ENCODE measurements around the gene FOXD4. TPM values are rescaled to one million over a fixed set of nuclear protein-coding genes. Genes with fewer than 3 reads are reported as not detected.
"Not testable (repeated sequence)": the region's sequence is repeated elsewhere in the genome, so short reads cannot be mapped to it uniquely, and the experiment has no call there.

The FOXD4 gene
- polyA plus RNA-seq, 1 donor (not counting 4 experiments of a cell fraction or from before 2014, with no cell fraction given): 0.18 TPM

- H3K27me3 ChIP-seq (ENCODE audit: control insufficient read depth, extremely low read depth, insufficient read depth, low read length): peaks cover 18% of the 10 kb centered on the region
- H3K9ac ChIP-seq (ENCODE audit: control insufficient read depth, extremely low read depth, insufficient read depth, low read length); H3K4me1 ChIP-seq (ENCODE audit: control insufficient read depth, extremely low read depth, insufficient read depth, low read length); dilution Hi-C loops (cut with MboI; ENCODE audit: extremely low pct_ligation_motif_present, low sequenced_read_pairs); H3K4me3 ChIP-seq (ENCODE audit: control insufficient read depth in 2 of 3, extremely low read depth in 1 of 3, insufficient read depth in 2 of 3, low read depth in 1 of 3, low read length in 3 of 3); H3K9me1 ChIP-seq (ENCODE audit: control insufficient read depth, extremely low read depth, insufficient read depth, low read length); H4K20me1 ChIP-seq (ENCODE audit: control insufficient read depth, extremely low read depth, insufficient read depth, low read length); FAIRE-seq; H3K9me3 ChIP-seq (ENCODE audit: control insufficient read depth, low read depth, low read length); DNase-seq (ENCODE audit: low read depth, low spot score); H3K36me3 ChIP-seq (ENCODE audit: control insufficient read depth in 2 of 2, extremely low read depth in 1 of 2, insufficient read depth in 2 of 2, low read length in 2 of 2); H3K79me2 ChIP-seq (ENCODE audit: control insufficient read depth, insufficient read depth, low read length); H3K27ac ChIP-seq (ENCODE audit: control insufficient read depth, insufficient read depth, low read length); H2AFZ ChIP-seq (ENCODE audit: control insufficient read depth, low read length); H3K4me2 ChIP-seq (ENCODE audit: control insufficient read depth, extremely low read depth, insufficient read depth, low read depth, low read length): not testable (repeated sequence)
Observed at GRCh38 chr9:108742-109495, 9.3 kb downstream of the FOXD4 start.

GRCh38 chr9:105991-106390 is 12.2 kb downstream of the FOXD4 start:
- H2AFZ ChIP-seq (ENCODE audit: control insufficient read depth, low read length); H3K36me3 ChIP-seq (ENCODE audit: control insufficient read depth in 2 of 2, extremely low read depth in 1 of 2, insufficient read depth in 2 of 2, low read length in 2 of 2); H3K79me2 ChIP-seq (ENCODE audit: control insufficient read depth, insufficient read depth, low read length); H3K9ac ChIP-seq (ENCODE audit: control insufficient read depth, extremely low read depth, insufficient read depth, low read length); H3K4me3 ChIP-seq (ENCODE audit: control insufficient read depth in 2 of 3, extremely low read depth in 1 of 3, insufficient read depth in 2 of 3, low read depth in 1 of 3, low read length in 3 of 3); H3K4me2 ChIP-seq (ENCODE audit: control insufficient read depth, extremely low read depth, insufficient read depth, low read depth, low read length); H3K9me1 ChIP-seq (ENCODE audit: control insufficient read depth, extremely low read depth, insufficient read depth, low read length); H3K27ac ChIP-seq (ENCODE audit: control insufficient read depth, insufficient read depth, low read length); H4K20me1 ChIP-seq (ENCODE audit: control insufficient read depth, extremely low read depth, insufficient read depth, low read length); H3K4me1 ChIP-seq (ENCODE audit: control insufficient read depth, extremely low read depth, insufficient read depth, low read length); FAIRE-seq; H3K9me3 ChIP-seq (ENCODE audit: control insufficient read depth, low read depth, low read length); DNase-seq (ENCODE audit: low read depth, low spot score); H3K27me3 ChIP-seq (ENCODE audit: control insufficient read depth, extremely low read depth, insufficient read depth, low read length); dilution Hi-C loops (cut with MboI; ENCODE audit: extremely low pct_ligation_motif_present, low sequenced_read_pairs): not testable (repeated sequence)

GRCh38 chr9:100430-100829 is 17.8 kb downstream of the FOXD4 start:
- H3K4me1 ChIP-seq (ENCODE audit: control insufficient read depth, extremely low read depth, insufficient read depth, low read length); H3K9me3 ChIP-seq (ENCODE audit: control insufficient read depth, low read depth, low read length); H3K79me2 ChIP-seq (ENCODE audit: control insufficient read depth, insufficient read depth, low read length); dilution Hi-C loops (cut with MboI; ENCODE audit: extremely low pct_ligation_motif_present, low sequenced_read_pairs); DNase-seq (ENCODE audit: low read depth, low spot score); H2AFZ ChIP-seq (ENCODE audit: control insufficient read depth, low read length); H3K4me3 ChIP-seq (ENCODE audit: control insufficient read depth in 2 of 3, extremely low read depth in 1 of 3, insufficient read depth in 2 of 3, low read depth in 1 of 3, low read length in 3 of 3); H3K27me3 ChIP-seq (ENCODE audit: control insufficient read depth, extremely low read depth, insufficient read depth, low read length); H3K9me1 ChIP-seq (ENCODE audit: control insufficient read depth, extremely low read depth, insufficient read depth, low read length); FAIRE-seq; H3K36me3 ChIP-seq (ENCODE audit: control insufficient read depth in 2 of 2, extremely low read depth in 1 of 2, insufficient read depth in 2 of 2, low read length in 2 of 2); H4K20me1 ChIP-seq (ENCODE audit: control insufficient read depth, extremely low read depth, insufficient read depth, low read length); H3K4me2 ChIP-seq (ENCODE audit: control insufficient read depth, extremely low read depth, insufficient read depth, low read depth, low read length); H3K27ac ChIP-seq (ENCODE audit: control insufficient read depth, insufficient read depth, low read length); H3K9ac ChIP-seq (ENCODE audit: control insufficient read depth, extremely low read depth, insufficient read depth, low read length): not testable (repeated sequence)

GRCh38 chr9:99867-100266 is 18.4 kb downstream of the FOXD4 start:
- dilution Hi-C loops (cut with MboI; ENCODE audit: extremely low pct_ligation_motif_present, low sequenced_read_pairs); H2AFZ ChIP-seq (ENCODE audit: control insufficient read depth, low read length); H3K4me3 ChIP-seq (ENCODE audit: control insufficient read depth in 2 of 3, extremely low read depth in 1 of 3, insufficient read depth in 2 of 3, low read depth in 1 of 3, low read length in 3 of 3); DNase-seq (ENCODE audit: low read depth, low spot score); H3K27ac ChIP-seq (ENCODE audit: control insufficient read depth, insufficient read depth, low read length); H3K9me3 ChIP-seq (ENCODE audit: control insufficient read depth, low read depth, low read length); H3K4me1 ChIP-seq (ENCODE audit: control insufficient read depth, extremely low read depth, insufficient read depth, low read length); H3K36me3 ChIP-seq (ENCODE audit: control insufficient read depth in 2 of 2, extremely low read depth in 1 of 2, insufficient read depth in 2 of 2, low read length in 2 of 2); H3K79me2 ChIP-seq (ENCODE audit: control insufficient read depth, insufficient read depth, low read length); H3K9ac ChIP-seq (ENCODE audit: control insufficient read depth, extremely low read depth, insufficient read depth, low read length); H4K20me1 ChIP-seq (ENCODE audit: control insufficient read depth, extremely low read depth, insufficient read depth, low read length); H3K9me1 ChIP-seq (ENCODE audit: control insufficient read depth, extremely low read depth, insufficient read depth, low read length); H3K4me2 ChIP-seq (ENCODE audit: control insufficient read depth, extremely low read depth, insufficient read depth, low read depth, low read length); FAIRE-seq; H3K27me3 ChIP-seq (ENCODE audit: control insufficient read depth, extremely low read depth, insufficient read depth, low read length): not testable (repeated sequence)

- H3K9ac ChIP-seq (ENCODE audit: control insufficient read depth, extremely low read depth, insufficient read depth, low read length); H3K9me3 ChIP-seq (ENCODE audit: control insufficient read depth, low read depth, low read length); H3K9me1 ChIP-seq (ENCODE audit: control insufficient read depth, extremely low read depth, insufficient read depth, low read length); FAIRE-seq; dilution Hi-C loops (cut with MboI; ENCODE audit: extremely low pct_ligation_motif_present, low sequenced_read_pairs); H3K79me2 ChIP-seq (ENCODE audit: control insufficient read depth, insufficient read depth, low read length); H3K4me1 ChIP-seq (ENCODE audit: control insufficient read depth, extremely low read depth, insufficient read depth, low read length); H3K27me3 ChIP-seq (ENCODE audit: control insufficient read depth, extremely low read depth, insufficient read depth, low read length); H3K27ac ChIP-seq (ENCODE audit: control insufficient read depth, insufficient read depth, low read length); H3K4me2 ChIP-seq (ENCODE audit: control insufficient read depth, extremely low read depth, insufficient read depth, low read depth, low read length); H4K20me1 ChIP-seq (ENCODE audit: control insufficient read depth, extremely low read depth, insufficient read depth, low read length); H2AFZ ChIP-seq (ENCODE audit: control insufficient read depth, low read length); H3K36me3 ChIP-seq (ENCODE audit: control insufficient read depth in 2 of 2, extremely low read depth in 1 of 2, insufficient read depth in 2 of 2, low read length in 2 of 2); H3K4me3 ChIP-seq (ENCODE audit: control insufficient read depth in 2 of 3, extremely low read depth in 1 of 3, insufficient read depth in 2 of 3, low read depth in 1 of 3, low read length in 3 of 3); DNase-seq (ENCODE audit: low read depth, low spot score): not testable (repeated sequence)
Observed at GRCh38 chr9:98775-99174, 19.4 kb downstream of the FOXD4 start.

Measured in keratinocyte (primary cell).